ENCODE data around the gene AP1AR.
"Not testable (repeated sequence)": the region's sequence is repeated elsewhere in the genome, so short reads cannot be mapped to it uniquely, and the experiment has no call there.

Gene AP1AR

DNA sequence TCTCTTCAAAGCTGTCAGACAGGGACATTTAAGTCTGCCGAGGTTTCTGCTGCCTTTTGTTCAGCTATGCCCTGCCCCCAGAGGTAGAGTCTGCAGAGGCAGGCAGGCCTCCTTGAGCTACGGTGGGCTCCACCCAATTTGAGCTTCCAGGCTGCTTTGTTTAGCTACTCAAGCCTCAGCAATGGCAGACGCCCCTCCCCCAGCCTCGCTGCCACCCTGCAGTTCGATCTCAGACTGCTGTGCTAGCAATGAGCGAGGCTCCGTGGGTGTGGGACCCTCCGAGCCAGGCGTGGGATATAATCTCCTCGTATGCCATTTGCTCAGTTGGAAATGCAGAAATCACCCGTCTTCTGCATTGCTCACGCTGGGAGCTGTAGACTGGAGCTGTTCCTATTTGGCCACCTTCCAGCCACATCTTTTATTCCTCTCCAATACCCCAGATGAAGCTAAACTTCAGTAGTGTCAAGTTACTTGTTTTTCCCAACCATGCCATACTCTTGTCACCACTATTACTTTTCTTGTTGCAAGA, 77.7 kb downstream of the AP1AR start:
- in situ Hi-C loops (cut with MboI; ENCODE audit: low sequenced_read_pairs) = not testable (repeated sequence)

DNA sequence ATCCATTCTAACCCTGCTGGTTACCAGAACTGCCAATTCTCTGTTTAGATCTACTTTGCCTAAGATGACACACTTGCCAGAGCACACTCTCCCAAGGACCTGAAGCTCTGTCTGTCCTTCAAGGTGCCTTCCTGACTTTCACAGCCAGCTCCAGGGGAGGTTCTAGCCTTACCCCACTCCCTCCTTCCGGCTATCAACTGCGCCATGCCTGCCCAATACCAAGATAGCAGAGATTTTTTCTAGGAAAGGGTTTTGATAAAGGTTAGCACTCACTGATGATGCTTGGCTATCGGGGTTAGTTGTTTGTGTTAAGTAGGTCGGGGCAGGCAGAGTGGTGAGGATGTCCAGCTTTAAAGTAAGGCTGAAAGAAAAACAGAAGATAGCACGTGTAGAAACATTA, 79.9 kb downstream of the AP1AR start:
- in situ Hi-C loops (cut with MboI; ENCODE audit: low sequenced_read_pairs) = no loop called here

DNA sequence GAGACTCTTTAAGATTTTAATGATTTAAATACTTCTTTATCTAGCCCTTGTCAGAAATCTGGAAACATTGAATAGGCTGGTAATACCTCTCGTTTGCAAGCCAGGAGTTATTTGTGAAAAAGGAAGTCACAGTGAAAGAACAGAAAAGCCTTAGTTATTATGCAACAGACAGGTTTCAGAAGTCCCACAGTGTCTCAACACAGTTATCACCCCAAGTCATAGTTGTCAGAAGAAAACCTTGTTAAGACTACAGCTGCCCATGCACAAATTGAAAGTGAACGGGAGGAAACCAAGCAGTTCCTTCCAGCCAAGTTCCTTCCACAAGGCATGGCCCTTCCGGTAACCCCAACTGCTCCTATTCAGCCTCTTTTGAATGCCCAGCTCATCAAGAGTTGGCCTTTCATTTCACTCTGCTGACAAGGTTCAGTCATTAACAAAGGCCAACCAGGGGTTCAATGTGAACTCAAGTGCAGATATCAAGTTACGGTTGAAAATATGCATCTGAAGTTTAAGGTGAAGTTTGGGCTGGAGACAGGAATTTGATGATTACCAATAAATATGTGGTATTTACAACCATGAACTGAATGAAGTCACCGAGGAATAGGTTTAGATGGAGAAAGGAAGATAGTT, 81.1 kb downstream of the AP1AR start:
- in situ Hi-C loops (cut with MboI; ENCODE audit: low sequenced_read_pairs) = no loop called here

DNA sequence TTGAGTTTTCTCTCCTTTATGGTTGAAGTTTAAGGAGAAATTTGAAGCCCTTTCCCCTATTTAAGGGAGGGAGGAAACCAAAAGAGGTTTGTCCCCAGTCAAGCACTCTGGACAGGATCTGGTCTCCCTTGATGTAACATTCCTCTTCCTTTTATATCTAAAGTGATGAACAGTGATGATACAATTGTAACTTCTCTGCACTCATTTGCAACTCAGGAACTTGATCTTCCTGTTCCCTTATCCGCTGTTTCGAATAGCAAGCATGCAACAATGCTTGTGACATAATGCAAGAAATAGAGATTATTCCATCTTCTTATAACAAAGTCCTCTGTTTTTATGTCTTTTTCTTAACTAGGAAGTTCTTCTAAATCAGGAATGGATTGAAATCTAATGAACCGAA, 83.9 kb downstream of the AP1AR start:
- in situ Hi-C loops (cut with MboI; ENCODE audit: low sequenced_read_pairs) = no loop called here

DNA sequence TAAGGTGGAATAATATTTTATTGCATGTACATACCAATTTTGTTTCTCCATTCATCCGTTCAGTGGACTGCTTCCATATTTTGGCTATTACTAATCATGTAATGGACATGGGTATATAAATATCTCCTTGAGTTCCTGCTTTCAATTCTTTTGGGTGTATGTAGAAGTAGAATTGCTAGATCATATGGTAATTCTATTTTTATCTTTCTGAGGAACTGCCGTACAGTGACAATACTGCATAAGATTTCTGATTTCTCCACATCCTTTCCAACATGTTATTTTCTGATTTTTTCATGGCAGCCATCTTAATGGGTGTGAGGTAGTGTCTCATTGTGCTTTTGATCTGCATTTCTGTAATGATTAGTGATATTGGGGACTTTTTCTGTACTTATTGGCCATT, 84.8 kb downstream of the AP1AR start:
- in situ Hi-C loops (cut with MboI; ENCODE audit: low sequenced_read_pairs) = no loop called here

DNA sequence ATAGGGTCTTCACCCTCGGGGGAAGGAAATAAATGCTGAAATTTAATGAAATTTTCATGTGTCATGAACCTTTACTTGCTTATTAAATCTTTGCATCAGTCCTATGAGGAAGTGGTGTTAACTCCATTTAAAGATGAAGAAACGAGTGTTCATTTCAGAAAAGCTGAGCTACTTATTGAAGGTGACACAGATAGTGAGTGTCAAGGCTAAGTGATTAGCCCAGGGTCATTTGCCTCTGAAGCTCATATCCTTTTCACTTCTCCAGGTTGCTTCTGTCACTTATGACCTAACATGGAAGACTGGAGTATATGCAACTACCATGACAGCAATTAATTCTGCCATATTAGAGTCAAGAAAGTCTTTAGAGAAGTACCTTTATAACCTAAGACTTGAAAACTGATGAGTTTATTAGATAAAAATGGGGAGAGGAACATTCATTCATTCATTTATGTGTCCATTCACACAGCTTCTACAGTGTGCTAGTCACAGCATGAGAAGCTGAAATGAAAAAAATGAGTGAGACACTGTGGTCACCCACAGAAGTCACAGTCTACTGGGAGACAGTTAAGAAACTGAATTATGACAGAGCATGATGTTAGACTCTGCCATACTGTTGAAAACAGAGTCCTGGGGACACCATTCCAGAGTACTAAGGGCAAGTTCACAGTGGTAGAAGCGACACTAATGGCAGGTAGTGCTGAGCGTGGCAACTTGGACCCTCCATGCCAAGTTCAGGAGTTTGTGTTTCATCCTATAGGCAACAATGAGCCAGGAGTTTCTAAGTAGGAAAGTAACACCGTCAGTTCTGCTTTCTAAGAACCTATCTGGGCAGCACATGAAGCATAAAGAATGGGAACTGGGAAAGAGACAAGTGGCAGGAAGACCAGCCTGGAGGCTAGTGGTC, 86.9 kb downstream of the AP1AR start:
- in situ Hi-C loops (cut with MboI; ENCODE audit: low sequenced_read_pairs) = no loop called here
